PC-9 (cell line): ENCODE data around the gene BBX. TPM values are rescaled to one million over a fixed set of nuclear protein-coding genes. Genes with fewer than 3 reads are reported as not detected.

Experiments
- BruUV-seq: library from RNA; stranded (reverse); fragments of 400-500 nt; replicated peaks from 2 replicates; lab custom pipeline; 2021; lab: Mats Ljungman, UMichigan
- CTCF ChIA-PET: fragments of 300-600 bp; sonication (Branson Sonifier 250); formaldehyde crosslinking; loops from one replicate; lab custom pipeline; 2022; ENCODE audit warnings: antibody characterized with exemption; lab: Charles Lee
- POLR2A ChIA-PET: fragments of 300-600 bp; sonication (Branson Sonifier 250); formaldehyde crosslinking; loops from one replicate; lab custom pipeline; 2022; ENCODE audit warnings: antibody characterized with exemption; ENCODE audit not compliant: unreplicated experiment; lab: Charles Lee
- DNase-seq, 2 experiments: peaks; one replicate each; pipeline versions ENCODE4 v3.0.0 to v3.0.0-alpha.2; 2015 to 2022; ENCODE audit warnings: mixed read lengths in 1 of 2
- H2AFZ ChIP-seq: fragments of 200-600 bp; sonication (generic); 2 replicates; pipeline ENCODE4 v1.8.1; 2017; ENCODE audit warnings: antibody characterized with exemption
- H3F3A ChIP-seq: fragments of 200-600 bp; sonication (generic); 2 replicates; pipeline ENCODE4 v1.8.1; 2017; ENCODE audit warnings: antibody characterized with exemption, mild to moderate bottlenecking, low read depth; ENCODE audit not compliant: insufficient read depth
- H3K27ac ChIP-seq: fragments of 200-600 bp; sonication (generic); 2 replicates; pipeline ENCODE4 v1.6.1; 2016; ENCODE audit warnings: mixed run types
- H3K27me3 ChIP-seq: fragments of 200-600 bp; sonication (generic); 2 replicates; pipeline ENCODE4 v1.6.1; 2016; ENCODE audit warnings: low read depth, mixed run types; ENCODE audit not compliant: insufficient read depth
- H3K36me3 ChIP-seq: fragments of 200-600 bp; sonication (generic); 2 replicates; pipeline ENCODE4 v1.6.1; 2016; ENCODE audit warnings: low read depth, mixed run types
- H3K4me1 ChIP-seq: fragments of 200-600 bp; sonication (generic); replicated peaks from 2 replicates; pipeline ENCODE4 v1.6.1; 2016; ENCODE audit warnings: mixed run types; ENCODE audit not compliant: insufficient read depth
- H3K4me2 ChIP-seq: fragments of 200-600 bp; sonication (generic); 2 replicates; pipeline ENCODE4 v1.6.1; 2017; ENCODE audit warnings: mixed run types
- H3K4me3 ChIP-seq: fragments of 200-600 bp; sonication (generic); 2 replicates; pipeline ENCODE4 v1.6.1; 2016; ENCODE audit warnings: mixed run types
- H3K79me2 ChIP-seq: fragments of 200-600 bp; sonication (generic); 2 replicates; pipeline ENCODE4 v1.6.1; 2017; ENCODE audit warnings: low read depth, mixed run types
- H3K9me2 ChIP-seq: fragments of 200-600 bp; sonication (generic); 2 replicates; pipeline ENCODE4 v1.8.1; 2017; ENCODE audit warnings: mild to moderate bottlenecking; ENCODE audit not compliant: insufficient read depth
- H3K9me3 ChIP-seq: fragments of 200-600 bp; sonication (generic); 2 replicates; pipeline ENCODE4 v1.8.1; 2016; ENCODE audit warnings: low read depth; ENCODE audit not compliant: insufficient read depth
- H4K20me1 ChIP-seq: fragments of 200-600 bp; sonication (generic); 2 replicates; pipeline ENCODE4 v1.8.1; 2017; ENCODE audit not compliant: insufficient read depth
- CTCF ChIP-seq: fragments of 200-600 bp; sonication (generic); conservative IDR thresholded peaks from 2 replicates; pipeline ENCODE4 v1.6.1; 2017; ENCODE audit warnings: mixed run types, antibody characterized with exemption, mild to moderate bottlenecking, moderate library complexity
- EZH2 ChIP-seq: fragments of 200-600 bp; sonication (generic); IDR thresholded peaks from 2 replicates; pipeline ENCODE4 v1.8.0; 2017; ENCODE audit warnings: antibody characterized with exemption, low read depth
- intact Hi-C: fragments of 100-400 bp; cut with micrococcal nuclease; formaldehyde crosslinking; loops from one replicate; pipeline ENCODE4 v1.10.0; 2022; ENCODE audit not compliant: unreplicated experiment
- total RNA-seq: library from RNA; stranded (reverse); gene quantifications from 2 replicates; pipeline ENCODE4 v1.2.3, GENCODE V29; 2021

BBX gene
- total RNA-seq, 1 experiment from 2014 or later, result 91.7 TPM

GRCh38 chr3:107824822-107825371, 302.1 kb downstream of the BBX start:
- Histone ChIP-seq H3K27ac (no peak overlapping the region), H4K20me1 (no peaks in the 10 kb centered on the region), H3K79me2 (no peaks in the 10 kb centered on the region), H3K36me3 (no peaks in the 10 kb centered on the region), H2AFZ (no peak overlapping the region), H3K9me3 (no peaks in the 10 kb centered on the region), H3F3A (no peaks in the 10 kb centered on the region), H3K4me2 (no peak overlapping the region), H3K4me1 (no peaks in the 10 kb centered on the region), H3K4me3 (no peak overlapping the region), H3K27me3 (no peaks in the 10 kb centered on the region), H3K9me2 (no peaks in the 10 kb centered on the region)
- POLR2A ChIA-PET, result interaction anchor here (0.5 kb wide), 1 partner anchor 613 kb away, joined by 7 read pairs; no protein-coding TSS in a partner anchor
- TF ChIP-seq CTCF (no peak), EZH2 (no peak)
- DNase-seq, result no peak
- CTCF ChIA-PET, result no interaction called here
- intact Hi-C loops, result no loop called here
- BruUV-seq, result no TSS peak

- H3K4me2 ChIP-seq, result no peak overlapping the region
- no TSS peak for BruUV-seq
- no peaks in the 10 kb centered on the region for H3K9me2 ChIP-seq
- no peak for TF ChIP-seq CTCF
- no peaks in the 10 kb centered on the region for H4K20me1 ChIP-seq
- no peak for DNase-seq
- no peaks in the 10 kb centered on the region for H3F3A ChIP-seq
- H2AFZ ChIP-seq, result no peak overlapping the region
- no peak overlapping the region for H3K4me3 ChIP-seq
- H3K4me1 ChIP-seq, result no peaks in the 10 kb centered on the region
- no peaks in the 10 kb centered on the region for H3K36me3 ChIP-seq
- H3K27me3 ChIP-seq, result no peaks in the 10 kb centered on the region
- no peak overlapping the region for H3K27ac ChIP-seq
- no peaks in the 10 kb centered on the region for H3K9me3 ChIP-seq
- ChIA-PET CTCF (no interaction called here), POLR2A (interaction anchor here (0.6 kb wide), 1 partner anchor 79 kb away, joined by 3 read pairs; no protein-coding TSS in a partner anchor)
- no peaks in the 10 kb centered on the region for H3K79me2 ChIP-seq
- intact Hi-C loops, result no loop called here
Observed at GRCh38 chr3:107825556-107825955, 302.8 kb downstream of the BBX start.

GRCh38 chr3:107826727-107827126, 304.0 kb downstream of the BBX start:
- ChIA-PET POLR2A (interaction anchor here (0.7 kb wide), 1 partner anchor 646 kb away, joined by 4 read pairs; no protein-coding TSS in a partner anchor), CTCF (no interaction called here)
- Histone ChIP-seq H3K27ac (no peak overlapping the region), H3F3A (no peaks in the 10 kb centered on the region), H3K79me2 (no peaks in the 10 kb centered on the region), H3K27me3 (no peaks in the 10 kb centered on the region), H4K20me1 (no peaks in the 10 kb centered on the region), H3K4me1 (no peaks in the 10 kb centered on the region), H3K9me3 (no peaks in the 10 kb centered on the region), H3K9me2 (no peaks in the 10 kb centered on the region), H3K36me3 (no peaks in the 10 kb centered on the region), H2AFZ (no peak overlapping the region), H3K4me3 (no peak overlapping the region), H3K4me2 (no peak overlapping the region)
- DNase-seq, result no peak
- TF ChIP-seq EZH2 (no peak), CTCF (no peak)
- intact Hi-C loops, result no loop called here
- no TSS peak for BruUV-seq
